Nephron (organoid): Measurements from ENCODE around the gene MORC3.
A peak's percentile ranks its signal among the peaks of the same experiment; 100 is the strongest.
"Not testable (repeated sequence)": the region's sequence is repeated elsewhere in the genome, so short reads cannot be mapped to it uniquely, and the experiment has no call there.

Source experiments
- H3K27ac Mint-ChIP-seq, 3 experiments: 2 replicates each; pipeline ENCODE4 v1.8.0; 2020; ENCODE audit warnings: mixed read lengths in 3 of 3, mild to moderate bottlenecking in 2 of 3, moderate library complexity in 1 of 3
- H3K27me3 Mint-ChIP-seq: 2 replicates; pipeline ENCODE4 v1.8.0; 2021; ENCODE audit warnings: low read depth, mild to moderate bottlenecking, moderate library complexity, mixed read lengths
- H3K36me3 Mint-ChIP-seq: 2 replicates; pipeline ENCODE4 v1.8.0; 2020; ENCODE audit warnings: low read depth, mixed read lengths
- H3K4me1 Mint-ChIP-seq: 2 replicates; pipeline ENCODE4 v1.8.0; 2020; ENCODE audit warnings: mixed read lengths
- H3K4me3 Mint-ChIP-seq, 3 experiments: 2 replicates each; pipeline ENCODE4 v1.8.0; 2020; ENCODE audit warnings: mild to moderate bottlenecking in 3 of 3, mixed read lengths in 3 of 3, moderate library complexity in 2 of 3
- H3K9me3 Mint-ChIP-seq: 2 replicates; pipeline ENCODE4 v1.8.0; 2020; ENCODE audit warnings: mixed read lengths
- CTCF ChIP-seq, 3 experiments: fragments of 200-600 bp; sonication (generic); IDR thresholded peaks; one replicate each; pipeline ENCODE4 v1.5.0; 2021; ENCODE audit warnings: antibody characterized with exemption in 3 of 3; ENCODE audit not compliant: unreplicated experiment in 3 of 3

Gene MORC3

GRCh38 chr21:36381841-36382589, 62.0 kb downstream of the MORC3 start:
- peaks cover 24% of the 10 kb centered on the region for H3K4me1 Mint-ChIP-seq
- peaks cover 4% of the 10 kb centered on the region for H3K27me3 Mint-ChIP-seq
- H3K4me3 Mint-ChIP-seq = peak overlapping the region; percentile 7 to 64 (median 17)
- peaks cover 12% of the 10 kb centered on the region for H3K36me3 Mint-ChIP-seq
- H3K9me3 Mint-ChIP-seq = no peaks in the 10 kb centered on the region
- no peak overlapping the region for H3K27ac Mint-ChIP-seq
- TF ChIP-seq CTCF (IDR thresholded peaks at IDR 0.05; ENCODE audit: unreplicated experiment in 3 of 3) = no peak

- peaks cover 23% of the 10 kb centered on the region for H3K4me1 Mint-ChIP-seq
- H3K9me3 Mint-ChIP-seq, H3K4me3 Mint-ChIP-seq, H3K36me3 Mint-ChIP-seq, H3K27me3 Mint-ChIP-seq, H3K27ac Mint-ChIP-seq: not testable (repeated sequence)
Observed at GRCh38 chr21:36382722-36383121, 62.7 kb downstream of the MORC3 start.

- TF ChIP-seq CTCF (IDR thresholded peaks at IDR 0.05; ENCODE audit: unreplicated experiment in 3 of 3) = no peak
- no peak overlapping the region for H3K27ac Mint-ChIP-seq
- peaks cover 3% of the 10 kb centered on the region for H3K36me3 Mint-ChIP-seq
- peak overlapping the region; percentile 63 to 79 (median 78) for H3K4me3 Mint-ChIP-seq
- H3K9me3 Mint-ChIP-seq = no peaks in the 10 kb centered on the region
- peaks cover 27% of the 10 kb centered on the region for H3K4me1 Mint-ChIP-seq
- H3K27me3 Mint-ChIP-seq = peaks cover 4% of the 10 kb centered on the region
Observed at GRCh38 chr21:36384885-36385232, 64.9 kb downstream of the MORC3 start.

- H3K4me1 Mint-ChIP-seq = peaks cover 22% of the 10 kb centered on the region
- no peak within 1 kb of the TSS for H3K27ac Mint-ChIP-seq
- peaks cover 3% of the 10 kb centered on the region for H3K36me3 Mint-ChIP-seq
- TF ChIP-seq CTCF (IDR thresholded peaks at IDR 0.05; ENCODE audit: unreplicated experiment in 3 of 3) = no peak
- peak within 1 kb of the TSS; percentile 77 to 87 (median 84) for H3K4me3 Mint-ChIP-seq
- H3K27me3 Mint-ChIP-seq = peaks cover 4% of the 10 kb centered on the region
- H3K9me3 Mint-ChIP-seq = no peaks in the 10 kb centered on the region
Observed at GRCh38 chr21:36385233-36386030, 65.4 kb downstream of the MORC3 start, which contains the start of gene CHAF1B. TSS of gene CHAF1B (plus strand) at chr21:36385392. CDS start at chr21:36386137, 745 bp downstream.

- no peak for TF ChIP-seq CTCF (IDR thresholded peaks at IDR 0.05; ENCODE audit: unreplicated experiment in 3 of 3)
- no peak overlapping the region for H3K27ac Mint-ChIP-seq
- peaks cover 6% of the 10 kb centered on the region for H3K36me3 Mint-ChIP-seq
- H3K9me3 Mint-ChIP-seq = no peaks in the 10 kb centered on the region
- H3K27me3 Mint-ChIP-seq = peaks cover 4% of the 10 kb centered on the region
- H3K4me3 Mint-ChIP-seq = peak overlapping the region; percentile 77 to 87 (median 84)
- H3K4me1 Mint-ChIP-seq = peaks cover 22% of the 10 kb centered on the region
Observed at GRCh38 chr21:36386031-36386642, 66.1 kb downstream of the MORC3 start.

GRCh38 chr21:36388096-36388495, 68.1 kb downstream of the MORC3 start:
- H3K27ac Mint-ChIP-seq = peak overlapping the region in 1 of 3 experiments; percentile 35
- H3K36me3 Mint-ChIP-seq = peaks cover 21% of the 10 kb centered on the region
- peaks cover 4% of the 10 kb centered on the region for H3K27me3 Mint-ChIP-seq
- no peak for TF ChIP-seq CTCF (IDR thresholded peaks at IDR 0.05; ENCODE audit: unreplicated experiment in 3 of 3)
- H3K4me3 Mint-ChIP-seq = peak overlapping the region in 2 of 3 experiments; percentile 21 to 63
- peaks cover 2% of the 10 kb centered on the region for H3K9me3 Mint-ChIP-seq
- H3K4me1 Mint-ChIP-seq = peaks cover 18% of the 10 kb centered on the region
